Smooth muscle cell (in vitro differentiated cells): Measurements from ENCODE around the gene NPC1. TPM values are rescaled to one million over a fixed set of nuclear protein-coding genes. Genes with fewer than 3 reads are reported as not detected.

Experiments
- DNase-seq: peaks from one replicate; lab custom pipeline; 2025; ENCODE audit not compliant: unreplicated experiment; lab: John Stamatoyannopoulos, UW
- H2AFZ ChIP-seq: fragments of 200-600 bp; sonication (generic); 2 replicates; pipeline ENCODE4 v1.6.0; 2016; ENCODE audit warnings: antibody characterized with exemption, low read depth, mild to moderate bottlenecking
- H3F3A ChIP-seq: fragments of 200-600 bp; sonication (generic); 2 replicates; pipeline ENCODE4 v1.6.0; 2017; ENCODE audit warnings: antibody characterized with exemption, low read depth
- H3K27ac ChIP-seq: fragments of 200-600 bp; sonication (generic); 2 replicates; pipeline ENCODE4 v1.5.1; 2016; ENCODE audit warnings: low read depth, mild to moderate bottlenecking
- H3K27me3 ChIP-seq: fragments of 200-600 bp; sonication (generic); 2 replicates; pipeline ENCODE4 v1.6.1; 2016; ENCODE audit warnings: low read depth, mild to moderate bottlenecking
- H3K36me3 ChIP-seq: fragments of 200-600 bp; sonication (generic); 2 replicates; pipeline ENCODE4 v1.5.1; 2016; ENCODE audit warnings: low read depth
- H3K4me1 ChIP-seq: fragments of 200-600 bp; sonication (generic); 2 replicates; pipeline ENCODE4 v1.5.1; 2016; ENCODE audit warnings: low read depth
- H3K4me2 ChIP-seq: fragments of 200-600 bp; sonication (generic); 2 replicates; pipeline ENCODE4 v1.6.0; 2016; ENCODE audit warnings: mild to moderate bottlenecking
- H3K4me3 ChIP-seq: fragments of 200-600 bp; sonication (generic); 2 replicates; pipeline ENCODE4 v1.5.1; 2016; ENCODE audit warnings: mild to moderate bottlenecking
- H3K79me2 ChIP-seq: fragments of 200-600 bp; sonication (generic); 2 replicates; pipeline ENCODE4 v1.6.0; 2016; ENCODE audit warnings: low read depth, mild to moderate bottlenecking
- H3K9ac ChIP-seq: fragments of 200-600 bp; sonication (generic); 2 replicates; pipeline ENCODE4 v1.6.0; 2016; ENCODE audit warnings: low read depth
- H3K9me3 ChIP-seq: fragments of 200-600 bp; sonication (generic); replicated peaks from 2 replicates; pipeline ENCODE4 v1.5.1; 2016; ENCODE audit warnings: low read depth
- H4K20me1 ChIP-seq: fragments of 200-600 bp; sonication (generic); 2 replicates; pipeline ENCODE4 v1.6.0; 2016; ENCODE audit warnings: low read depth
- WGBS: methylation state at CpG from one replicate; pipeline ENCODE4 v1.1.7; 2016; ENCODE audit warnings: low lambda C conversion rate; 5-methylcytosine and 5-hydroxymethylcytosine counted together
- polyA plus RNA-seq: library from polyadenylated mRNA; unstranded; fragments of >200 nt; fragmentation: Nextera tagmentation; extraction: Ambion mirVana; gene quantifications from 2 replicates; pipeline ENCODE4 v1.2.1, GENCODE V29; 2016
- total RNA-seq: library from RNA; depleted of rRNA; stranded (reverse); fragments of >200 nt; gene quantifications from 2 replicates; pipeline ENCODE4 v1.2.3, GENCODE V29; 2014
- TF ChIP-seq, protein P1 (sequence below): fragments of 200-600 bp; sonication (generic); IDR thresholded peaks from 2 replicates; pipeline ENCODE4 v1.5.1; 2017; ENCODE audit warnings: borderline replicate concordance, mild to moderate bottlenecking, antibody characterized with exemption; ENCODE audit not compliant: insufficient read depth, poor library complexity, severe bottlenecking

The NPC1 gene
- total and polyA plus RNA-seq, 2 experiments from 2014 or later: 29.9 to 55.5 TPM

GRCh38 chr18:23502516-23503037 lies 83.7 kb downstream of the NPC1 start:
- H3K9me3 ChIP-seq: no peaks in the 10 kb centered on the region
- peak overlapping the region; percentile 98 for H2AFZ ChIP-seq
- WGBS: 28% methylated on average over 6 of the region's 6 CpGs
- H3K4me2 ChIP-seq: peak overlapping the region; percentile 98
- no peaks in the 10 kb centered on the region for H3F3A ChIP-seq
- H3K79me2 ChIP-seq: peaks cover 20% of the 10 kb centered on the region
- H3K27me3 ChIP-seq: no peaks in the 10 kb centered on the region
- H3K4me1 ChIP-seq: peaks cover 22% of the 10 kb centered on the region
- peak overlapping the region; percentile 68 for H3K27ac ChIP-seq
- H3K36me3 ChIP-seq: no peaks in the 10 kb centered on the region
- TF ChIP-seq, protein P1, sequence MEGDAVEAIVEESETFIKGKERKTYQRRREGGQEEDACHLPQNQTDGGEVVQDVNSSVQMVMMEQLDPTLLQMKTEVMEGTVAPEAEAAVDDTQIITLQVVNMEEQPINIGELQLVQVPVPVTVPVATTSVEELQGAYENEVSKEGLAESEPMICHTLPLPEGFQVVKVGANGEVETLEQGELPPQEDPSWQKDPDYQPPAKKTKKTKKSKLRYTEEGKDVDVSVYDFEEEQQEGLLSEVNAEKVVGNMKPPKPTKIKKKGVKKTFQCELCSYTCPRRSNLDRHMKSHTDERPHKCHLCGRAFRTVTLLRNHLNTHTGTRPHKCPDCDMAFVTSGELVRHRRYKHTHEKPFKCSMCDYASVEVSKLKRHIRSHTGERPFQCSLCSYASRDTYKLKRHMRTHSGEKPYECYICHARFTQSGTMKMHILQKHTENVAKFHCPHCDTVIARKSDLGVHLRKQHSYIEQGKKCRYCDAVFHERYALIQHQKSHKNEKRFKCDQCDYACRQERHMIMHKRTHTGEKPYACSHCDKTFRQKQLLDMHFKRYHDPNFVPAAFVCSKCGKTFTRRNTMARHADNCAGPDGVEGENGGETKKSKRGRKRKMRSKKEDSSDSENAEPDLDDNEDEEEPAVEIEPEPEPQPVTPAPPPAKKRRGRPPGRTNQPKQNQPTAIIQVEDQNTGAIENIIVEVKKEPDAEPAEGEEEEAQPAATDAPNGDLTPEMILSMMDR: no peak
- H3K4me3 ChIP-seq: peak overlapping the region; percentile 76
- peak overlapping the region; percentile 71 for H3K9ac ChIP-seq
- no peak for DNase-seq
- H4K20me1 ChIP-seq: peaks cover 6% of the 10 kb centered on the region

GRCh38 chr18:23501626-23502025 lies 84.7 kb downstream of the NPC1 start:
- 93% methylated on average over 6 of the region's 6 CpGs for WGBS
- no peak overlapping the region for H3K9ac ChIP-seq
- H3K79me2 ChIP-seq: peaks cover 18% of the 10 kb centered on the region
- no peak overlapping the region for H3K27ac ChIP-seq
- TF ChIP-seq, protein P1: no peak
- H2AFZ ChIP-seq: no peak overlapping the region
- H3K4me1 ChIP-seq: peaks cover 22% of the 10 kb centered on the region
- H3K4me3 ChIP-seq: no peak overlapping the region
- DNase-seq: no peak
- H3K9me3 ChIP-seq: no peaks in the 10 kb centered on the region
- no peaks in the 10 kb centered on the region for H3F3A ChIP-seq
- peaks cover 4% of the 10 kb centered on the region for H4K20me1 ChIP-seq
- H3K36me3 ChIP-seq: no peaks in the 10 kb centered on the region
- no peaks in the 10 kb centered on the region for H3K27me3 ChIP-seq
- no peak overlapping the region for H3K4me2 ChIP-seq

DNA sequence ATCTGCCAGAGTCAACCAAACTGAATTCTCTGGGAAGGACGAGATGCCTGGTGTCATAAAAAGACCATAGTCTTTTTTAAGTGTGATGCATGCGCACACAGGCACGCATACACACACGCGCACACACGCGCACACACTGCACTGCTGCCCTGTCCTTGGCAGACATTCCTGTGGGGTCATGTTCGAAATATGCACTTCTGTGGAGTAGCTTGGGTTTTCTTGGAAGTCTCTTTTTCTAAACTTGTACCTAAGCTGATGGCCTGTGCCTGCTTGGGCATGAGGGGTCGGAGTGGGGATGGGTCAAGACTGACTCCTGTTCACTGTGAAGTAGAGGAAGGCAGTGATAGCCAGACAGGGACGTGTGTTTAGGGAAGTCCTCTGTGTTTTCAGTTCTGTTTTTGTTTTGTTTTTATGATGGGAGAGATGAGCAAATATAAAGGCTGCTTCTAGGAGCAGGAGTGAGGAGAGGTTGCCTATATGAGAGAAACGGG lies 87.0 kb downstream of the NPC1 start:
- H3K79me2 ChIP-seq: peaks cover 7% of the 10 kb centered on the region
- peak overlapping the region; percentile 45 for H3K4me2 ChIP-seq
- TF ChIP-seq, protein P1: no peak
- H3K9ac ChIP-seq: no peak overlapping the region
- no peak overlapping the region for H2AFZ ChIP-seq
- H4K20me1 ChIP-seq: no peaks in the 10 kb centered on the region
- no peaks in the 10 kb centered on the region for H3K27me3 ChIP-seq
- DNase-seq: no peak
- peak overlapping the region; percentile 67 for H3K27ac ChIP-seq
- 59% methylated on average over 11 of the region's 11 CpGs for WGBS
- H3K4me1 ChIP-seq: peaks cover 26% of the 10 kb centered on the region
- H3K36me3 ChIP-seq: no peaks in the 10 kb centered on the region
- no peaks in the 10 kb centered on the region for H3F3A ChIP-seq
- no peaks in the 10 kb centered on the region for H3K9me3 ChIP-seq
- H3K4me3 ChIP-seq: no peak overlapping the region

DNA sequence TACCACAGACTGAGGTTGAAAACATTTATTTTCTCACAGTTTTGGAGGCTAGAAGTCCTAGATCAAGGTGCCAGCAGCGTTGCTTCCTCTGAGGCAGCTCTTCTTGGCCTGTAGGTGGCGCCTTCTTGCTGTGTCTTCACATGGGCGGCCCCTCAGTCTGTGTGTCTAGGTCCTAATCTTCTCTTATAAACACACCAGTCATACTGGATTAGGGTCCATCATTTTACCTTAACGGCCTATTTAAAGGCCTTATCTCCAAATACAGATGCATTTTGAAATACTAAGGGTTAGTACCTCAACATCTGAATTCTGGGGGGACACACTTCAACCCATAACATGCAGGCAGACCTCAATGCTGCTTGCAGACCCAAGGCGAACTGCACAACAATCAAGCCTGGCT lies 87.4 kb downstream of the NPC1 start:
- Histone ChIP-seq H3K79me2 (peaks cover 3% of the 10 kb centered on the region), H3K36me3 (no peaks in the 10 kb centered on the region), H3K9me3 (no peaks in the 10 kb centered on the region), H3K27ac (peak overlapping the region; percentile 67), H3K27me3 (no peaks in the 10 kb centered on the region), H3K4me2 (peak overlapping the region; percentile 45), H3K9ac (no peak overlapping the region), H3K4me3 (no peak overlapping the region), H2AFZ (no peak overlapping the region), H3K4me1 (peaks cover 26% of the 10 kb centered on the region), H3F3A (no peaks in the 10 kb centered on the region), H4K20me1 (no peaks in the 10 kb centered on the region)
- TF ChIP-seq, protein P1: peak; percentile 92
- WGBS: 28% methylated on average over 5 of the region's 5 CpGs
- peak; percentile 3 for DNase-seq
